ENCODE measurements around the gene ABCB8.

The ABCB8 gene

DNA sequence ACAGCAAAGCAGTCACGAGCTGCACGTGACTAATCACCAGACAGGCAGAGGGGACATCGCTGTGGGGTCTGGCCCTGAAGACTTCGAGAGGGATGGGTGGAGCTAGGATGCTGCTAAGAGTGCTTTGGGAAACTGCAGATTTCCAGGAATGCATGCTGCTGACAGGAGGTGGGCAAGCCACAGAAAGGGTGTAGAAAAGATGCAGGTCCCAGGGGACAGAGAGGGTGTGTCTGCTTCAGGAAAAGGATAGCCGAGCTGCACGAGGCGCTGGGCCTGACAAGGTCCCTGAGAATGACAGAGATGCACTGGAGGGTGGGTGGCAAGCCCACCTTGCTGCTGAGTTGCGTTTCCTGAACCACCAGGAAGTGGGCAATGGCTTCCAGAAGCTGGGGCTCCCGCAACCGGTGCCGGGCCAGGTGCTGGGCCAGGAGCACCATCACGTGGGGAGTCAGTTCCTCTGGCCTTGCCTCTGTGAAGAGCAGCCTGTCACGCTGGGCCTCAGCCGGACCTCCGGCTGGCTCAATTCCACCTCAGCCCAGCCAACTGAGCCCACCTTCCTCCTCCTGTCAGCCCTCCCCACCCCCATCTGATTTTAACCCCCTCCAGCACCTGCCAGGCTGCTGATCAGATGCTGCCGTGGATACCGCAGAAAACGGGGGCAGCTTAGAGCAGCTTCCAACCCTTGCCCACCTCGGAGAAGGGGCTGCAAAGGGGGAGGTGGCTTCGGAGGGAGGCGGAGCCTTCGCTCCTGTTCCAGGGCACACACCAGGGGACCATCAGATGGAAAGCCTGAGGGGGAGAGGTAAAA lies 50.2 kb downstream of the ABCB8 start (continued):
- TF ChIP-seq ZNF792 (tag by site-specific recombination; IDR thresholded peaks at IDR 0.05) (no peak), BCL11A (tag by site-specific recombination; IDR thresholded peaks at IDR 0.05; ENCODE audit: low read depth) (no peak), PRDM6 (tag by site-specific recombination; IDR thresholded peaks at IDR 0.05) (no peak), ZNF311 (tag by site-specific recombination; IDR thresholded peaks at IDR 0.05; ENCODE audit: borderline replicate concordance) (no peak), ZNF561 (tag by site-specific recombination; IDR thresholded peaks at IDR 0.05; ENCODE audit: borderline replicate concordance) (no peak), GLI2 (tag by site-specific recombination; IDR thresholded peaks at IDR 0.05; ENCODE audit: borderline replicate concordance, low read depth) (no peak), ZNF423 (tag by site-specific recombination; IDR thresholded peaks at IDR 0.05) (peak; percentile 54), ZNF169 (tag by site-specific recombination; IDR thresholded peaks at IDR 0.05) (no peak), ZNF514 (tag by site-specific recombination; IDR thresholded peaks at IDR 0.05) (no peak), ZNF221 (tag by site-specific recombination; IDR thresholded peaks at IDR 0.05; ENCODE audit: borderline replicate concordance) (no peak), EGR2 (tag by site-specific recombination; IDR thresholded peaks at IDR 0.05; ENCODE audit: low read depth) (no peak), ZNF335 (tag by site-specific recombination; conservative IDR thresholded peaks at IDR 0.05) (no peak), ZNF302 (tag by site-specific recombination; IDR thresholded peaks at IDR 0.05; ENCODE audit: low read depth) (no peak), ZNF146 (tag by site-specific recombination; IDR thresholded peaks at IDR 0.05) (no peak), RBAK (tag by site-specific recombination; IDR thresholded peaks at IDR 0.05) (no peak), OSR2 (tag by site-specific recombination; IDR thresholded peaks at IDR 0.05) (0 out of 2 replicates have a peak, but pooled peaks have one; percentile 14), PRDM1 (tag by site-specific recombination; IDR thresholded peaks at IDR 0.05) (no peak), PRDM2 (tag by site-specific recombination; IDR thresholded peaks at IDR 0.05; ENCODE audit: borderline replicate concordance) (no peak), ZXDB (tag by site-specific recombination; IDR thresholded peaks at IDR 0.05) (no peak), ZNF175 (tag by site-specific recombination; IDR thresholded peaks at IDR 0.05) (no peak), ZNF2 (tag by site-specific recombination; IDR thresholded peaks at IDR 0.05) (peak; percentile 88), ZNF433 (tag by site-specific recombination; IDR thresholded peaks at IDR 0.05; ENCODE audit: low read depth) (no peak), ZNF184 (tag by site-specific recombination; IDR thresholded peaks at IDR 0.05) (no peak), ZNF639 (tag by site-specific recombination; IDR thresholded peaks at IDR 0.05) (0 out of 2 replicates have a peak, but pooled peaks have one; percentile 23), ZNF473 (tag by site-specific recombination; IDR thresholded peaks at IDR 0.05) (no peak), SP2 (tag by site-specific recombination; IDR thresholded peaks at IDR 0.05) (peak; percentile 35; the same call in 1 of the 2 replicates)
- TF ChIP-seq, protein P1, sequence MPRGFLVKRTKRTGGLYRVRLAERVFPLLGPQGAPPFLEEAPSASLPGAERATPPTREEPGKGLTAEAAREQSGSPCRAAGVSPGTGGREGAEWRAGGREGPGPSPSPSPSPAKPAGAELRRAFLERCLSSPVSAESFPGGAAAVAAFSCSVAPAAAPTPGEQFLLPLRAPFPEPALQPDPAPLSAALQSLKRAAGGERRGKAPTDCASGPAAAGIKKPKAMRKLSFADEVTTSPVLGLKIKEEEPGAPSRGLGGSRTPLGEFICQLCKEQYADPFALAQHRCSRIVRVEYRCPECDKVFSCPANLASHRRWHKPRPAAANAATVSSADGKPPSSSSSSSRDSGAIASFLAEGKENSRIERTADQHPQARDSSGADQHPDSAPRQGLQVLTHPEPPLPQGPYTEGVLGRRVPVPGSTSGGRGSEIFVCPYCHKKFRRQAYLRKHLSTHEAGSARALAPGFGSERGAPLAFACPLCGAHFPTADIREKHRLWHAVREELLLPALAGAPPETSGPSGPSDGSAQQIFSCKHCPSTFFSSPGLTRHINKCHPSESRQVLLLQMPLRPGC (tag by site-specific recombination; IDR thresholded peaks at IDR 0.05), result no peak
- TF ChIP-seq, protein P2, sequence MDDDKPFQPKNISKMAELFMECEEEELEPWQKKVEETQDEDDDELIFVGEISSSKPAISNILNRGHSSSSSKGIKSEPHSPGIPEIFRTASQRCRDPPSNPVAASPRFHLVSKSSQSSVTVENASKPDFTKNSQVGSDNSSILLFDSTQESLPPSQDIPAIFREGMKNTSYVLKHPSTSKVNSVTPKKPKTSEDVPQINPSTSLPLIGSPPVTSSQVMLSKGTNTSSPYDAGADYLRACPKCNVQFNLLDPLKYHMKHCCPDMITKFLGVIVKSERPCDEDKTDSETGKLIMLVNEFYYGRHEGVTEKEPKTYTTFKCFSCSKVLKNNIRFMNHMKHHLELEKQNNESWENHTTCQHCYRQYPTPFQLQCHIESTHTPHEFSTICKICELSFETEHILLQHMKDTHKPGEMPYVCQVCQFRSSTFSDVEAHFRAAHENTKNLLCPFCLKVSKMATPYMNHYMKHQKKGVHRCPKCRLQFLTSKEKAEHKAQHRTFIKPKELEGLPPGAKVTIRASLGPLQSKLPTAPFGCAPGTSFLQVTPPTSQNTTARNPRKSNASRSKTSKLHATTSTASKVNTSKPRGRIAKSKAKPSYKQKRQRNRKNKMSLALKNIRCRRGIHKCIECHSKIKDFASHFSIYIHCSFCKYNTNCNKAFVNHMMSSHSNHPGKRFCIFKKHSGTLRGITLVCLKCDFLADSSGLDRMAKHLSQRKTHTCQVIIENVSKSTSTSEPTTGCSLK (tag by site-specific recombination; IDR thresholded peaks at IDR 0.05), result no peak

Data from HEK293 (cell line).